Fibroblast of mammary gland (primary cell): Measurements from ENCODE around the gene TRMT11.

Experiments
- DNase-seq: peaks from one replicate; pipeline ENCODE4 v3.0.0-alpha.2; 2010; ENCODE audit warnings: low read depth
- H3K4me3 ChIP-seq: 2 replicates; pipeline ENCODE4 v1.5.1; 2011; ENCODE audit warnings: low read depth, mild to moderate bottlenecking, low read length, moderate library complexity; ENCODE audit not compliant: control insufficient read depth
- TF ChIP-seq, protein P1 (sequence below): conservative IDR thresholded peaks from 2 replicates; pipeline ENCODE4 v1.5.1; 2011; ENCODE audit warnings: low read depth, low read length, inconsistent platforms; ENCODE audit not compliant: control insufficient read depth, insufficient read depth

Gene TRMT11

DNA sequence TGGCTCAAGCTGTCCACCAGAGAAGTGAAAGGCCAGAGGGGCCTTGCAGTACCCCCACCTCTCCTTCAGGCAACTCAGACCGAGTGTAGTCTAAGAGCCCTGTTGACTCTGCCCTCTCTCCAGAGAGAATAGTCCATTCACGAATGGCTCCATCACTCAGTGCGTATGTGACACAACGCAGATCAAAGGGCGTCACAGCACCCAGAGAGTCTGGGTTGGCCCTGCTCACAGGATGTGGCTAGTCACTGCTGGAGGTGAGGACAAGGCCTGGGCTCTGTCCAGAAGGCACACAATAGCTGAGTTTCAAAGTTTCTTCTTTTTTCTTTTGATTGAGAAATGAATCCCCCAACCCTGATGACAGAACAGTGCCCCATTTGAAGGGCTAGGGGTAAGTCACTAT, 74.1 kb downstream of the TRMT11 start:
- no peak overlapping the region for H3K4me3 ChIP-seq
- TF ChIP-seq, protein P1, sequence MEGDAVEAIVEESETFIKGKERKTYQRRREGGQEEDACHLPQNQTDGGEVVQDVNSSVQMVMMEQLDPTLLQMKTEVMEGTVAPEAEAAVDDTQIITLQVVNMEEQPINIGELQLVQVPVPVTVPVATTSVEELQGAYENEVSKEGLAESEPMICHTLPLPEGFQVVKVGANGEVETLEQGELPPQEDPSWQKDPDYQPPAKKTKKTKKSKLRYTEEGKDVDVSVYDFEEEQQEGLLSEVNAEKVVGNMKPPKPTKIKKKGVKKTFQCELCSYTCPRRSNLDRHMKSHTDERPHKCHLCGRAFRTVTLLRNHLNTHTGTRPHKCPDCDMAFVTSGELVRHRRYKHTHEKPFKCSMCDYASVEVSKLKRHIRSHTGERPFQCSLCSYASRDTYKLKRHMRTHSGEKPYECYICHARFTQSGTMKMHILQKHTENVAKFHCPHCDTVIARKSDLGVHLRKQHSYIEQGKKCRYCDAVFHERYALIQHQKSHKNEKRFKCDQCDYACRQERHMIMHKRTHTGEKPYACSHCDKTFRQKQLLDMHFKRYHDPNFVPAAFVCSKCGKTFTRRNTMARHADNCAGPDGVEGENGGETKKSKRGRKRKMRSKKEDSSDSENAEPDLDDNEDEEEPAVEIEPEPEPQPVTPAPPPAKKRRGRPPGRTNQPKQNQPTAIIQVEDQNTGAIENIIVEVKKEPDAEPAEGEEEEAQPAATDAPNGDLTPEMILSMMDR, result no peak

GRCh38 chr6:126063512-126064146, 77.3 kb downstream of the TRMT11 start:
- TF ChIP-seq, protein P1, result no peak
- DNase-seq, result peak; percentile 90
- H3K4me3 ChIP-seq, result no peak overlapping the region

More for the DNA sequence above, 74.1 kb downstream of the TRMT11 start:
- DNase-seq, result no peak

GRCh38 chr6:126064257-126064747, 78.0 kb downstream of the TRMT11 start:
- TF ChIP-seq, protein P1, result no peak
- no peak for DNase-seq

GRCh38 chr6:126064748-126065401, 78.5 kb downstream of the TRMT11 start:
- TF ChIP-seq, protein P1, result no peak
- no peak for DNase-seq
- no peak overlapping the region for H3K4me3 ChIP-seq

More at GRCh38 chr6:126064257-126064747, 78.0 kb downstream of the TRMT11 start:
- no peak overlapping the region for H3K4me3 ChIP-seq

DNA sequence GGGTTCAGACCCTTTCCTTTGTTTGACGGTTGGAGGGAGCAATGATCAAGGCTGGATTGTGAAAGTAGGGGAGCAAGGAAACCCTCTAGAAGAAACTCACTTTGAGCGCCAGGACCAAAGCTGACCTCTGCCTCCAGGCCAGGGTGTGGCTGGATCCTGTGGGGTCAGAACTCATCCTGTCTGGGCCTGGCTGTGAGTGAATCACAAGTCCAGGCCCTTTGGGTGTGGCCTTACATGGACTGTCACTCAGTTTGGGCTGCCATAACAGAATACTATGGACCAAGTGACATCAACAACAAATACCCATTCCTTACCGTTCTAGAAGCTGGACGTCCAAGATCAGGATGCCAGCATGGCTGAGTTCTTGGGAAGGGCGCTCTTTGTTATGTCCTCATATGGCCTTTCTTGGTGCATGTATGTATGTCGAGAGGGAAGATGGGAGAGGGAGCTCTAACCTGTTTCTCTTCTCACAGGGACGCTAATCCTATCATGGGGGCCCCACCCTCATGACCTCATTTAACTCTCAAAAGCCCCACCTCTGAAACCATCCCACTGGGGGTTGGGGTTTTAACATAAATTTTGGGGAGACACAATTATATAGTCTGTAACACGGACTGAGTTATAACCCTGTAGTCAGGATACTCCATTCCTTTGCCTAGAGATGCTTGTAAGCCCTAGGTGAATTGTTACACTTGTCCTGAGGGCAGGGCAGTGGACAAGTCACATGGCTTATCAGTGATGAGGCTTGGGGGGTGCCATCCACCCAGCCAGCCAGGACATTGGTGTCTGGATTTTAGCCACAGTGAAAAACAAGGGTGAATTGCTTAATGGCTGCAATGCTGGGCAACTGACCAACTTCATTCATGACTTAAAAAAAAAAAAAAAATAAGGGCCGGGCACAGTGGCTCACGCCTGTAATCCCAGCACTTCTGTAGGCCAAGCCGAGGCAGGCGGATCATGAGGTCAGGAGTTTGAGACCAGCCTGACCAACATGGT, 80.0 kb downstream of the TRMT11 start:
- TF ChIP-seq, protein P1, result no peak
- H3K4me3 ChIP-seq, result no peak overlapping the region
- DNase-seq, result peak; percentile 43

- peak; percentile 25 for DNase-seq
- TF ChIP-seq, protein P1, result no peak
- no peak overlapping the region for H3K4me3 ChIP-seq
These were observed 80.7 kb downstream of the TRMT11 start for GRCh38 chr6:126067073-126067472.
